ENCODE measurements around the gene CACNA1F. TPM values are rescaled to one million over a fixed set of nuclear protein-coding genes. Genes with fewer than 3 reads are reported as not detected.

Gene CACNA1F
- total RNA-seq, 1 donor from 2014 or later, result 0.05 TPM

DNA sequence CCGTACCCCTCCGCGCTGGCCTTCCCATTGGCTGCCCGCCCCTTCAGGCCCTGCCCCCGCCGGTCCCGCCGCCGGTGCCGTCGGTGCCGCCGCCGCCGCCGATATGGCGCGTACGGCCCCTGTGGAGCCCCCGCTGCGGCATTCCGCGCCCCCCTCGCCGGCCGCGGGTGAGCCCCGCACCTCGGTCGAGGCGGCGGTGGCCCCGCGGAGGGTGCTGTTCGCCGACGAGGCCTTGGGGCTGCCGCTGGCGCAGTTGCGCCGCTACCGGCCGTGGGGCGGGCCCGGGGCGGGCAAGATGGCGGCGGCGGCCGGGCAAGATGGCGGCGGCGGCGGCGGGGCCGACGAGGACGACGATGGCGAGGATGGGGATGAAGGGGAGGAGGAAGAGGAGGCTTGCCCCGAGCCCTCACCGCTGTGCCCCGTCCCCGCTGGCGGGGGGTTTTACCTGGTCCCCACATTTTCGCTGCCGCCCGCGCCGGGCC, 36.7 kb upstream of the CACNA1F start, which contains the start of gene PPP1R3F:
PPP1R3F (plus strand) TSS at position 27 of the 482 bp plus-strand sequence; CDS start at position 104, 77 bp downstream.
- H3K4me3 Mint-ChIP-seq, result peak within 1 kb of the TSS; percentile 96
- H3K27me3 Mint-ChIP-seq (ENCODE audit: low read depth), result no peaks in the 10 kb centered on the region
- H3K9me3 Mint-ChIP-seq, result peaks cover 12% of the 10 kb centered on the region
- H3K27ac Mint-ChIP-seq (ENCODE audit: unreplicated experiment), result peak within 1 kb of the TSS; percentile 99
- peaks cover 42% of the 10 kb centered on the region for H3K4me1 Mint-ChIP-seq
- H3K36me3 Mint-ChIP-seq (ENCODE audit: low read depth), result peaks cover 5% of the 10 kb centered on the region
- TF ChIP-seq, protein P1, sequence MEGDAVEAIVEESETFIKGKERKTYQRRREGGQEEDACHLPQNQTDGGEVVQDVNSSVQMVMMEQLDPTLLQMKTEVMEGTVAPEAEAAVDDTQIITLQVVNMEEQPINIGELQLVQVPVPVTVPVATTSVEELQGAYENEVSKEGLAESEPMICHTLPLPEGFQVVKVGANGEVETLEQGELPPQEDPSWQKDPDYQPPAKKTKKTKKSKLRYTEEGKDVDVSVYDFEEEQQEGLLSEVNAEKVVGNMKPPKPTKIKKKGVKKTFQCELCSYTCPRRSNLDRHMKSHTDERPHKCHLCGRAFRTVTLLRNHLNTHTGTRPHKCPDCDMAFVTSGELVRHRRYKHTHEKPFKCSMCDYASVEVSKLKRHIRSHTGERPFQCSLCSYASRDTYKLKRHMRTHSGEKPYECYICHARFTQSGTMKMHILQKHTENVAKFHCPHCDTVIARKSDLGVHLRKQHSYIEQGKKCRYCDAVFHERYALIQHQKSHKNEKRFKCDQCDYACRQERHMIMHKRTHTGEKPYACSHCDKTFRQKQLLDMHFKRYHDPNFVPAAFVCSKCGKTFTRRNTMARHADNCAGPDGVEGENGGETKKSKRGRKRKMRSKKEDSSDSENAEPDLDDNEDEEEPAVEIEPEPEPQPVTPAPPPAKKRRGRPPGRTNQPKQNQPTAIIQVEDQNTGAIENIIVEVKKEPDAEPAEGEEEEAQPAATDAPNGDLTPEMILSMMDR (conservative IDR thresholded peaks at IDR 0.05), result no peak
- peak; percentile 14 for DNase-seq (ENCODE audit: low read depth, low spot score)

DNA sequence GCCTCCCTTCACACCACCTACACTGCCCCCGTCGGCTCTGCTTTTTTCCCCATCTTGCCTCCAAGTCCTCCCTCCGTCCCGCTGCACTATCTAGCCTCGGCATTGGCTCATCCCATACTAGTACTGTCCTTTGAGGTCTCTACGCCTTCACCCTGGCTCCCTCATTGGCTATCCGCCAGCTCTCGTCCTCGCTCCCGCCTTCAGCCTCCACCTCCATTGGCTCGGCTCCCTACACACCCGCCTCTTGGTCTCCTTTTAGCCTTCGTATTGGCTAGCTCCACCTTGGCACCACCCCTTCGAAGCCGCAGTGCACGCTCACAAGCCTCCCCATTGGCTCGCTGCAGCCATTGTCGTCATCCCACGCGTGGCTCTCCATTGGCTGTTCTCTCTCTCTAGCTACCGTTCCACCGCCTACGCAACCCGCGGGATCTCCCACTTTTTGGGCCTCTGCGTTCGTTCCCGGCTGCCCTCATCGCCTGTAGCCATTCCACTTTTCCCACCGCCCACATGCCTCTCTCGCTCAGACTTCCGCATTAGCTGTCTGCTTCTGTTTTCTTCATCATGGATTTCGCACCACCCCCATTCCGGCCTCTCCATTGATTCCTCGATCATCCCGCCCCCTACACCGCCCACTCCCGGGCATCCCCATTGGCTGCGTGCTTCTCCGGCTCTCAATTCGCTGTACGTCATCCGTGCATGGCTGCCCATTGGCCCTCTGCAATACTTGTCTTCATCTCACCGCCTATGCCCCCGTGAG, 36.0 kb upstream of the CACNA1F start:
- H3K4me3 Mint-ChIP-seq, result peak overlapping the region; percentile 96
- DNase-seq (ENCODE audit: low read depth, low spot score), result peak; percentile 73
- peaks cover 12% of the 10 kb centered on the region for H3K9me3 Mint-ChIP-seq
- peaks cover 42% of the 10 kb centered on the region for H3K4me1 Mint-ChIP-seq
- peak overlapping the region; percentile 99 for H3K27ac Mint-ChIP-seq (ENCODE audit: unreplicated experiment)
- H3K36me3 Mint-ChIP-seq (ENCODE audit: low read depth), result peaks cover 5% of the 10 kb centered on the region
- H3K27me3 Mint-ChIP-seq (ENCODE audit: low read depth), result no peaks in the 10 kb centered on the region
- TF ChIP-seq, protein P1 (conservative IDR thresholded peaks at IDR 0.05), result no peak

DNA sequence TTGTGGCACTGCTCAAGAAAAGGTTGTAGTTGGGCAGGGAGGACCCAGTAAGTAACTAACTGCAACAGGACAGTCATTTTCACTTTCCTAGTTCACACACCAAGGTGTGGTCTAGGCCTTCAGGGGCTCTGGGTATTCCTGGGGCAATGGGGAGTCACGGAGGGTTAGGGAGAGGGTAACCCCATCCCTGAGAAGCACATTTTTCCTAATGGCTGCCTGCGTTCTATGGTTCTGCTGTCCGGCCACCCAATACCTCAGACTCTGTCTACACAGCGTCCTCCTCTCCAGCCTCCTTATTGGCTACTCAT, 35.5 kb upstream of the CACNA1F start:
- H3K4me3 Mint-ChIP-seq, result peak overlapping the region; percentile 96
- no peak for DNase-seq (ENCODE audit: low read depth, low spot score)
- peaks cover 5% of the 10 kb centered on the region for H3K36me3 Mint-ChIP-seq (ENCODE audit: low read depth)
- peak overlapping the region; percentile 52 for H3K27ac Mint-ChIP-seq (ENCODE audit: unreplicated experiment)
- H3K27me3 Mint-ChIP-seq (ENCODE audit: low read depth), result no peaks in the 10 kb centered on the region
- peaks cover 12% of the 10 kb centered on the region for H3K9me3 Mint-ChIP-seq
- H3K4me1 Mint-ChIP-seq, result peaks cover 42% of the 10 kb centered on the region
- TF ChIP-seq, protein P1 (conservative IDR thresholded peaks at IDR 0.05), result no peak

DNA sequence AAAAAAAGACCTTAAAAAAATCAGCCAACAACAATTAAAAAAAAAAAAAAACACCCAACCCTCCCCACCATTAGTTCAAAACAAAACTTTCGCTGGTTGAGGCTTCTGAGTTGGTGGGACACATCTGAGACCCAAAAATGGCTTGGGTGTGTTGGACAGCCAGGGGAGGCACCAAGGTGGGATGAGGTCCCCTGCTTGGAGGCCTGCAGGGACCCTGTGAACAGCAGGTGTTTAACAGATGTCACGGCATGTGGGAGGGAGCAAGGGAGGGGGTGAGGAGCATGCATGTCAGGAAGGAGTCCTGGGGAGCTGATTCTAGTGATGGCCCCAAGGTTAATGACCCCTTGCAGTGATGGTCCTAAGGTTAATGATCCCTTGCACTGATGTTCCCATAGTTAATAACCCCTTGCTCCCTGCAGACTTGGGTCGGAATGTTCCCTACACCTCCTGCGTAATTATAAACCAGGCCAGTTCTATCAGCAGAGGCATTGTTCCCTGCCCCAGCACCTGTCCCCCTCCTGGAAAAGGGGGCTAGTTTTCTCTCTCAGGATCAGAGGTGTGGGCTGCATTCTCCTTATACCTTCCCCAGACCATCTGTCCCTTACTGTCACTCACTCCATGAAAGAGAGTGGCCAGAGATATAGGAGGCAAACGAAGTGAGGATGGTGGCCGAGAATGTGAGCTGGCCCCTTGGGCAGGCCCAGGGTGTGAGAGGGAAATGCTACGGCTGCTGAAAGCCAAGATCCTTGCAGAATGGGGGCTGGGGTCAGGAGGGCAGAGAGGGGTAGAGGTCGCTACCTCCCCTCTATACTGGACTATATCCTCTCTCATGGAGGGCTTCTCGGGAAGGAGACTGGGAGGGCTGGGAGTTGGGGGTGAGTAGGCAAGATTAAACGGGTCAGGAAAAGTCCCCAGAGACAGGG, 33.6 kb upstream of the CACNA1F start:
- DNase-seq (ENCODE audit: low read depth, low spot score), result no peak
- Mint-ChIP-seq H3K27ac (ENCODE audit: unreplicated experiment) (no peak overlapping the region), H3K4me1 (peaks cover 30% of the 10 kb centered on the region), H3K27me3 (ENCODE audit: low read depth) (no peaks in the 10 kb centered on the region), H3K4me3 (peak overlapping the region; percentile 45), H3K9me3 (peaks cover 16% of the 10 kb centered on the region), H3K36me3 (ENCODE audit: low read depth) (peaks cover 5% of the 10 kb centered on the region)
- TF ChIP-seq, protein P1 (conservative IDR thresholded peaks at IDR 0.05), result no peak

DNA sequence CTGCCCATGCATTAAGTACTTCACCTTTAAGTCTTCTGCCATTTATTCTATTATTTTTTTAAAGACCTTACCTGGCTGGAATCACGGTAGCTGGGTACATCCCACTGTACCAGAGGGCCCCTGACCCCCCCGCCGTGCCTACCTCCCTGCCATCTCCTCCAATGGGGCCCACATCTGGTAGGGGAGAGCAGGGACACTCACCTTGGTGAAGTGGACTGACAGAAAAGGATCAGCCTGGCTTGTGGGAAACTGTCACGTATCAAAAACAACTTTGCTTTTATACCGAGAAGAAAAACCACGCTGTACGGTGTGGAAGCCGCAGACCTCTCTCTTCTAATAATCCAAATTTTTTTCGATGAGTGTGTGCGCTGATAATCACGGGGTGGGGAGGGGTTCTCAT, 31.3 kb upstream of the CACNA1F start, which contains the start of gene FOXP3:
FOXP3 (minus strand) TSS at position 251 of the 400 bp plus-strand sequence. CDS start 6,205 bp downstream, outside the sequence.
- Mint-ChIP-seq H3K9me3 (peaks cover 16% of the 10 kb centered on the region), H3K36me3 (ENCODE audit: low read depth) (no peaks in the 10 kb centered on the region), H3K27ac (ENCODE audit: unreplicated experiment) (no peak within 1 kb of the TSS), H3K4me1 (peaks cover 20% of the 10 kb centered on the region), H3K27me3 (ENCODE audit: low read depth) (no peaks in the 10 kb centered on the region), H3K4me3 (no peak within 1 kb of the TSS)
- TF ChIP-seq, protein P1 (conservative IDR thresholded peaks at IDR 0.05), result no peak
- no peak for DNase-seq (ENCODE audit: low read depth, low spot score)

Measured in neural crest cell (in vitro differentiated cells).